ENCODE measurements around the gene CENPX. TPM values are rescaled to one million over a fixed set of nuclear protein-coding genes. Genes with fewer than 3 reads are reported as not detected.

CENPX gene
- total and polyA plus RNA-seq, 2 of the 13 experiments (the other 11 are each of a cell fraction or from before 2014, with no cell fraction given) = 92.7 to 170 TPM

DNA sequence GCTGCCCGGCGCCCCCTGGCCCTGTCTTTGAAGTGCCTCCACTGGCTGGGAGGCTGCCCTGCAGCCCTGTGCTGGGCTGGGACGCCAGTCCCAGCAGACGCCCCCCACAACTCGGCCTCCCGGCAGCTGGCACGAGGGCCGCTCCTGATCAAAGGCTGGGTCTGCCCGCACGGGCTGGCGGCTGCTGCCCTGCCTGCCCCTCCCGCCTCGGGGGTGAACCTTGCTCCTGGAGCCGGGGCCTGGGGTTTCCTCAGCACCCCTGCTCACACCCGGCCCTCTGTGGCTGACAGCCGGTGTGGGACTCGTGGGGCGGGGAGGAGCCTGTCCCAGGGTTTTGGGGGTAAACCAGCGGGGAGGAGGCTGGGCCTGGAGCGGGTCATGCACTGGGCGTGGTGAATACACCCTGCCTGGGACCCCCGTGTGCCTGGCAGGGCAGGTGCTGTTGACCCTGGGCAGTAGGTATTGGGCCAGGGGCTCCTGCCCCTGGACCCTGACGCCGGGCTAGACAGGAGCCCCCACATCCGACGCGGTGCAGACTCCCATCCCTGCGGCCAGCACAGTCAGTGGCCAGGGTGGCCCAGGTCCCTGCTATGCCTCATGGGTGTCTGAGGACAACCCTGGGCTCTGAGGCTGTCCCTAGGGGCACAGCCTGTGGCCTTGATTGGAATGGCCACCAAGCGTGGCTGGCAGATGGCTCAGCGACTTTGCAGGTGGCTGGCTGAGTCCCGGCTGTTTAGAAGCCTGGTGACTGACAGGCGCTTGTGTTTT, 21.7 kb downstream of the CENPX start (continued):
- peak; percentile 35; the same call in 1 of the 2 replicates for TF ChIP-seq ZNF292 (CRISPR knock-in tag; IDR thresholded peaks at IDR 0.05; ENCODE audit: borderline replicate concordance, low read depth)
- TF ChIP-seq HMG20B (CRISPR knock-in tag; conservative IDR thresholded peaks at IDR 0.05) = peak; percentile 90
- TF ChIP-seq ZNF879 (CRISPR knock-in tag; IDR thresholded peaks at IDR 0.05) = no peak
- TF ChIP-seq TMF1 (CRISPR knock-in tag; IDR thresholded peaks at IDR 0.05; ENCODE audit: low read depth) = no peak
- TF ChIP-seq ZNF883 (CRISPR knock-in tag; IDR thresholded peaks at IDR 0.05; ENCODE audit: not compliant biosample characterization) = peak; percentile 29
- TF ChIP-seq, protein P1, sequence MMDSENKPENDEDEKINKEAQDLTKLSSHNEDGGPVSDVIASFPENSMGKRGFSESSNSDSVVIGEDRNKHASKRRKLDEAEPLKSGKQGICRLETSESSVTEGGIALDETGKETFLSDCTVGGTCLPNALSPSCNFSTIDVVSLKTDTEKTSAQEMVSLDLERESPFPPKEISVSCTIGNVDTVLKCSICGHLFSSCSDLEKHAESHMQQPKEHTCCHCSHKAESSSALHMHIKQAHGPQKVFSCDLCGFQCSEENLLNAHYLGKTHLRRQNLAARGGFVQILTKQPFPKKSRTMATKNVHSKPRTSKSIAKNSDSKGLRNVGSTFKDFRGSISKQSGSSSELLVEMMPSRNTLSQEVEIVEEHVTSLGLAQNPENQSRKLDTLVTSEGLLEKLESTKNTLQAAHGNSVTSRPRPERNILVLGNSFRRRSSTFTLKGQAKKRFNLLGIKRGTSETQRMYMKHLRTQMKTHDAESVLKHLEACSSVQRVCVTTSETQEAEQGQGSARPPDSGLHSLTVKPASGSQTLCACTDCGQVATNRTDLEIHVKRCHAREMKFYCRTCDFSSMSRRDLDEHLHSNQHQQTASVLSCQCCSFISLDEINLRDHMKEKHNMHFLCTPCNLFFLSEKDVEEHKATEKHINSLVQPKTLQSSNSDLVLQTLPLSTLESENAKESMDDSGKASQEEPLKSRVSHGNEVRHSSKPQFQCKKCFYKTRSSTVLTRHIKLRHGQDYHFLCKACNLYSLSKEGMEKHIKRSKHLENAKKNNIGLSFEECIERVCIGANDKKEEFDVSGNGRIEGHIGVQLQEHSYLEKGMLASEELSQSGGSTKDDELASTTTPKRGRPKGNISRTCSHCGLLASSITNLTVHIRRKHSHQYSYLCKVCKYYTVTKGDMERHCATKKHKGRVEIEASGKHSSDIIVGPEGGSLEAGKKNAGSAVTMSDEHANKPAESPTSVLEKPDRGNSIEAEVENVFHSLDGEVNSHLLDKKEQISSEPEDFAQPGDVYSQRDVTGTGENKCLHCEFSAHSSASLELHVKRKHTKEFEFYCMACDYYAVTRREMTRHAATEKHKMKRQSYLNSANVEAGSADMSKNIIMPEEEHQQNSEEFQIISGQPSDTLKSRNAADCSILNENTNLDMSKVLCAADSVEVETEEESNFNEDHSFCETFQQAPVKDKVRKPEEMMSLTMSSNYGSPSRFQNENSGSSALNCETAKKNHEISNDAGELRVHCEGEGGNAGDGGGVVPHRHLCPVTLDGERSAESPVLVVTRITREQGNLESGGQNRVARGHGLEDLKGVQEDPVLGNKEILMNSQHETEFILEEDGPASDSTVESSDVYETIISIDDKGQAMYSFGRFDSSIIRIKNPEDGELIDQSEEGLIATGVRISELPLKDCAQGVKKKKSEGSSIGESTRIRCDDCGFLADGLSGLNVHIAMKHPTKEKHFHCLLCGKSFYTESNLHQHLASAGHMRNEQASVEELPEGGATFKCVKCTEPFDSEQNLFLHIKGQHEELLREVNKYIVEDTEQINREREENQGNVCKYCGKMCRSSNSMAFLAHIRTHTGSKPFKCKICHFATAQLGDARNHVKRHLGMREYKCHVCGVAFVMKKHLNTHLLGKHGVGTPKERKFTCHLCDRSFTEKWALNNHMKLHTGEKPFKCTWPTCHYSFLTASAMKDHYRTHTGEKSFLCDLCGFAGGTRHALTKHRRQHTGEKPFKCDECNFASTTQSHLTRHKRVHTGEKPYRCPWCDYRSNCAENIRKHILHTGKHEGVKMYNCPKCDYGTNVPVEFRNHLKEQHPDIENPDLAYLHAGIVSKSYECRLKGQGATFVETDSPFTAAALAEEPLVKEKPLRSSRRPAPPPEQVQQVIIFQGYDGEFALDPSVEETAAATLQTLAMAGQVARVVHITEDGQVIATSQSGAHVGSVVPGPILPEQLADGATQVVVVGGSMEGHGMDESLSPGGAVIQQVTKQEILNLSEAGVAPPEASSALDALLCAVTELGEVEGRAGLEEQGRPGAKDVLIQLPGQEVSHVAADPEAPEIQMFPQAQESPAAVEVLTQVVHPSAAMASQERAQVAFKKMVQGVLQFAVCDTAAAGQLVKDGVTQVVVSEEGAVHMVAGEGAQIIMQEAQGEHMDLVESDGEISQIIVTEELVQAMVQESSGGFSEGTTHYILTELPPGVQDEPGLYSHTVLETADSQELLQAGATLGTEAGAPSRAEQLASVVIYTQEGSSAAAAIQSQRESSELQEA (CRISPR knock-in tag; IDR thresholded peaks at IDR 0.05; ENCODE audit: not compliant biosample characterization) = peak; percentile 67
- TF ChIP-seq RBM39 (IDR thresholded peaks at IDR 0.05; ENCODE audit: low read depth, low read length, poor library complexity, severe bottlenecking) = peak; percentile 85
- TF ChIP-seq PLRG1 (conservative IDR thresholded peaks at IDR 0.05) = no peak
- no peak for TF ChIP-seq ZNF660 (CRISPR knock-in tag; IDR thresholded peaks at IDR 0.05; ENCODE audit: borderline replicate concordance, low read depth)
- TF ChIP-seq, protein P2, sequence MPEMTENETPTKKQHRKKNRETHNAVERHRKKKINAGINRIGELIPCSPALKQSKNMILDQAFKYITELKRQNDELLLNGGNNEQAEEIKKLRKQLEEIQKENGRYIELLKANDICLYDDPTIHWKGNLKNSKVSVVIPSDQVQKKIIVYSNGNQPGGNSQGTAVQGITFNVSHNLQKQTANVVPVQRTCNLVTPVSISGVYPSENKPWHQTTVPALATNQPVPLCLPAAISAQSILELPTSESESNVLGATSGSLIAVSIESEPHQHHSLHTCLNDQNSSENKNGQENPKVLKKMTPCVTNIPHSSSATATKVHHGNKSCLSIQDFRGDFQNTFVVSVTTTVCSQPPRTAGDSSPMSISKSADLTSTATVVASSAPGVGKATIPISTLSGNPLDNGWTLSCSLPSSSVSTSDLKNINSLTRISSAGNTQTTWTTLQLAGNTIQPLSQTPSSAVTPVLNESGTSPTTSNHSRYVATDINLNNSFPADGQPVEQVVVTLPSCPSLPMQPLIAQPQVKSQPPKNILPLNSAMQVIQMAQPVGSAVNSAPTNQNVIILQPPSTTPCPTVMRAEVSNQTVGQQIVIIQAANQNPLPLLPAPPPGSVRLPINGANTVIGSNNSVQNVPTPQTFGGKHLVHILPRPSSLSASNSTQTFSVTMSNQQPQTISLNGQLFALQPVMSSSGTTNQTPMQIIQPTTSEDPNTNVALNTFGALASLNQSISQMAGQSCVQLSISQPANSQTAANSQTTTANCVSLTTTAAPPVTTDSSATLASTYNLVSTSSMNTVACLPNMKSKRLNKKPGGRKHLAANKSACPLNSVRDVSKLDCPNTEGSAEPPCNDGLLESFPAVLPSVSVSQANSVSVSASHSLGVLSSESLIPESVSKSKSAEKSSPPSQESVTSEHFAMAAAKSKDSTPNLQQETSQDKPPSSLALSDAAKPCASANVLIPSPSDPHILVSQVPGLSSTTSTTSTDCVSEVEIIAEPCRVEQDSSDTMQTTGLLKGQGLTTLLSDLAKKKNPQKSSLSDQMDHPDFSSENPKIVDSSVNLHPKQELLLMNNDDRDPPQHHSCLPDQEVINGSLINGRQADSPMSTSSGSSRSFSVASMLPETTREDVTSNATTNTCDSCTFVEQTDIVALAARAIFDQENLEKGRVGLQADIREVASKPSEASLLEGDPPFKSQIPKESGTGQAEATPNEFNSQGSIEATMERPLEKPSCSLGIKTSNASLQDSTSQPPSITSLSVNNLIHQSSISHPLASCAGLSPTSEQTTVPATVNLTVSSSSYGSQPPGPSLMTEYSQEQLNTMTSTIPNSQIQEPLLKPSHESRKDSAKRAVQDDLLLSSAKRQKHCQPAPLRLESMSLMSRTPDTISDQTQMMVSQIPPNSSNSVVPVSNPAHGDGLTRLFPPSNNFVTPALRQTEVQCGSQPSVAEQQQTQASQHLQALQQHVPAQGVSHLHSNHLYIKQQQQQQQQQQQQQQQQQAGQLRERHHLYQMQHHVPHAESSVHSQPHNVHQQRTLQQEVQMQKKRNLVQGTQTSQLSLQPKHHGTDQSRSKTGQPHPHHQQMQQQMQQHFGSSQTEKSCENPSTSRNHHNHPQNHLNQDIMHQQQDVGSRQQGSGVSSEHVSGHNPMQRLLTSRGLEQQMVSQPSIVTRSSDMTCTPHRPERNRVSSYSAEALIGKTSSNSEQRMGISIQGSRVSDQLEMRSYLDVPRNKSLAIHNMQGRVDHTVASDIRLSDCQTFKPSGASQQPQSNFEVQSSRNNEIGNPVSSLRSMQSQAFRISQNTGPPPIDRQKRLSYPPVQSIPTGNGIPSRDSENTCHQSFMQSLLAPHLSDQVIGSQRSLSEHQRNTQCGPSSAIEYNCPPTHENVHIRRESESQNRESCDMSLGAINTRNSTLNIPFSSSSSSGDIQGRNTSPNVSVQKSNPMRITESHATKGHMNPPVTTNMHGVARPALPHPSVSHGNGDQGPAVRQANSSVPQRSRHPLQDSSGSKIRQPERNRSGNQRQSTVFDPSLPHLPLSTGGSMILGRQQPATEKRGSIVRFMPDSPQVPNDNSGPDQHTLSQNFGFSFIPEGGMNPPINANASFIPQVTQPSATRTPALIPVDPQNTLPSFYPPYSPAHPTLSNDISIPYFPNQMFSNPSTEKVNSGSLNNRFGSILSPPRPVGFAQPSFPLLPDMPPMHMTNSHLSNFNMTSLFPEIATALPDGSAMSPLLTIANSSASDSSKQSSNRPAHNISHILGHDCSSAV (CRISPR knock-in tag; IDR thresholded peaks at IDR 0.05; ENCODE audit: borderline replicate concordance) = no peak; the same call in 1 of the 2 replicates
- TF ChIP-seq ZFP41 (CRISPR knock-in tag; IDR thresholded peaks at IDR 0.05; ENCODE audit: borderline replicate concordance) = no peak; the same call in 1 of the 2 replicates
- peak; percentile 95 for TF ChIP-seq FOXJ3 (CRISPR knock-in tag; IDR thresholded peaks at IDR 0.05; ENCODE audit: borderline replicate concordance)

All from HepG2 (cell line).